ENCODE measurements around the gene PLPP3.

The PLPP3 gene

GRCh38 chr1:56591909-56592308 is 12.5 kb upstream of the PLPP3 start:
- no peak overlapping the region for H3K4me3 ChIP-seq (ENCODE audit: control insufficient read depth, low read depth, low read length)
- TF ChIP-seq CTCF (IDR thresholded peaks at IDR 0.05; ENCODE audit: control insufficient read depth, insufficient read depth, low read depth, low read length, missing control alignments): no peak
- DNase-seq (ENCODE audit: low read depth): no peak

- no peak for TF ChIP-seq CTCF (IDR thresholded peaks at IDR 0.05; ENCODE audit: control insufficient read depth, insufficient read depth, low read depth, low read length, missing control alignments)
- DNase-seq (ENCODE audit: low read depth): no peak
- no peak overlapping the region for H3K4me3 ChIP-seq (ENCODE audit: control insufficient read depth, low read depth, low read length)
Observed at GRCh38 chr1:56590520-56591011, 11.2 kb upstream of the PLPP3 start.

- no peak for TF ChIP-seq CTCF (IDR thresholded peaks at IDR 0.05; ENCODE audit: control insufficient read depth, insufficient read depth, low read depth, low read length, missing control alignments)
- no peak for DNase-seq (ENCODE audit: low read depth)
- H3K4me3 ChIP-seq (ENCODE audit: control insufficient read depth, low read depth, low read length): no peak overlapping the region
Observed at GRCh38 chr1:56589369-56589768, 10.0 kb upstream of the PLPP3 start.

- H3K4me3 ChIP-seq (ENCODE audit: control insufficient read depth, low read depth, low read length): no peak overlapping the region
- no peak for TF ChIP-seq CTCF (IDR thresholded peaks at IDR 0.05; ENCODE audit: control insufficient read depth, insufficient read depth, low read depth, low read length, missing control alignments)
- no peak for DNase-seq (ENCODE audit: low read depth)
Observed at GRCh38 chr1:56586502-56586901, 7.1 kb upstream of the PLPP3 start.

GRCh38 chr1:56585985-56586384 is 6.6 kb upstream of the PLPP3 start:
- no peak for TF ChIP-seq CTCF (IDR thresholded peaks at IDR 0.05; ENCODE audit: control insufficient read depth, insufficient read depth, low read depth, low read length, missing control alignments)
- no peak overlapping the region for H3K4me3 ChIP-seq (ENCODE audit: control insufficient read depth, low read depth, low read length)
- no peak for DNase-seq (ENCODE audit: low read depth)

- peak; percentile 72 for TF ChIP-seq CTCF (IDR thresholded peaks at IDR 0.05; ENCODE audit: control insufficient read depth, insufficient read depth, low read depth, low read length, missing control alignments)
- no peak for DNase-seq (ENCODE audit: low read depth)
- H3K4me3 ChIP-seq (ENCODE audit: control insufficient read depth, low read depth, low read length): no peak overlapping the region
Observed at GRCh38 chr1:56584910-56585528, 5.7 kb upstream of the PLPP3 start.

Measured in AG09309 (cell line).